H1 (cell line): ENCODE measurements around the gene ARMC3. TPM values are rescaled to one million over a fixed set of nuclear protein-coding genes. Genes with fewer than 3 reads are reported as not detected.

ENCODE experiments used
- CTCF ChIA-PET: fragments of 300-600 bp; sonication (Branson Sonifier 250); formaldehyde crosslinking; loops from one replicate; lab custom pipeline; 2021; ENCODE audit not compliant: partially characterized antibody; lab: Charles Lee
- POLR2A ChIA-PET: fragments of 300-600 bp; sonication (Branson Sonifier 250); formaldehyde crosslinking; loops from one replicate; lab custom pipeline; 2021; ENCODE audit warnings: inconsistent platforms; ENCODE audit not compliant: partially characterized antibody; lab: Charles Lee
- DNase-seq, 2 experiments: peaks; one replicate each; pipeline versions ENCODE4 v3.0.0 to v3.0.0-alpha.2; 2010 to 2022; ENCODE audit warnings: low spot score in 2 of 2, low read depth in 1 of 2, mixed read lengths in 1 of 2
- FAIRE-seq: peaks from 2 replicates; lab custom pipeline; 2011; peaks lifted over from hg19 to GRCh38; lab: Jason Lieb, UNC
- H2AFZ ChIP-seq: 2 replicates; pipeline ENCODE4 v1.8.1; 2012; ENCODE audit warnings: low read length, inconsistent platforms
- H2AK5ac ChIP-seq: 2 replicates; pipeline ENCODE4 v1.6.1; 2013; ENCODE audit warnings: low read depth, low read length
- H2BK120ac ChIP-seq: replicated peaks from 2 replicates; pipeline ENCODE3; 2013; ENCODE audit warnings: low read depth, low read length, inconsistent platforms
- H2BK12ac ChIP-seq: 2 replicates; pipeline ENCODE4 v1.6.1; 2013; ENCODE audit warnings: low read depth, low read length
- H2BK15ac ChIP-seq: 2 replicates; pipeline ENCODE4 v1.6.1; 2013; ENCODE audit warnings: low read length
- H2BK20ac ChIP-seq: 2 replicates; pipeline ENCODE4 v1.6.1; 2013; ENCODE audit warnings: low read length
- H2BK5ac ChIP-seq: 2 replicates; pipeline ENCODE4 v1.6.1; 2013; ENCODE audit warnings: low read depth, low read length
- H3K14ac ChIP-seq: 2 replicates; pipeline ENCODE4 v1.6.1; 2013; ENCODE audit warnings: inconsistent platforms; ENCODE audit not compliant: insufficient read length
- H3K18ac ChIP-seq: 2 replicates; pipeline ENCODE4 v1.6.1; 2013; ENCODE audit warnings: low read length; ENCODE audit errors: extremely low read depth
- H3K23ac ChIP-seq: 2 replicates; pipeline ENCODE4 v1.6.1; 2013; ENCODE audit warnings: inconsistent platforms; ENCODE audit not compliant: insufficient read length
- H3K23me2 ChIP-seq: 2 replicates; pipeline ENCODE4 v1.6.1; 2013; ENCODE audit warnings: low read depth, low read length
- H3K27ac ChIP-seq: 2 replicates; pipeline ENCODE4 v1.6.1; 2011; ENCODE audit warnings: low read depth, low read length, inconsistent platforms
- H3K27me3 ChIP-seq, 4 experiments: replicated peaks in 1 of 4; 1 replicate in 1 of 4; 2 replicates in 3 of 4; pipeline versions ENCODE4 v1.6.1 to v1.8.1; 2011 to 2013; ENCODE audit warnings: low read length in 3 of 4, mild to moderate bottlenecking in 3 of 4, inconsistent platforms in 2 of 4, mixed read lengths in 2 of 4, moderate library complexity in 1 of 4; ENCODE audit not compliant: control insufficient read depth in 3 of 4, insufficient read depth in 3 of 4; ENCODE audit errors: extremely low read depth in 1 of 4
- H3K36me3 ChIP-seq, 4 experiments: 2 replicates each; pipeline versions ENCODE4 v1.6.1 to v1.8.1; 2011 to 2013; ENCODE audit warnings: mild to moderate bottlenecking in 4 of 4, low read length in 3 of 4, moderate library complexity in 2 of 4, control low read depth in 1 of 4, inconsistent platforms in 1 of 4; ENCODE audit not compliant: insufficient read depth in 4 of 4, control insufficient read depth in 2 of 4
- H3K4ac ChIP-seq: replicated peaks from 2 replicates; pipeline ENCODE3; 2013; ENCODE audit warnings: low read length, low read depth, mixed read lengths, inconsistent platforms; ENCODE audit not compliant: insufficient read length
- H3K4me1 ChIP-seq, 4 experiments: replicated peaks in 1 of 4; 1 replicate in 1 of 4; 2 replicates in 3 of 4; pipeline versions ENCODE4 v1.6.1 to v1.8.1; 2011 to 2013; ENCODE audit warnings: low read length in 3 of 4, inconsistent platforms in 2 of 4, mixed read lengths in 1 of 4; ENCODE audit not compliant: insufficient read depth in 4 of 4, control insufficient read depth in 3 of 4
- H3K4me2 ChIP-seq, 2 experiments: 2 replicates each; pipeline versions ENCODE4 v1.6.1 to v1.8.1; 2011 to 2013; ENCODE audit warnings: low read depth in 2 of 2, low read length in 2 of 2, control low read depth in 1 of 2, inconsistent platforms in 1 of 2, mild to moderate bottlenecking in 1 of 2; ENCODE audit not compliant: insufficient read depth in 1 of 2
- H3K4me3 ChIP-seq, 4 experiments: fragments of 200-600, 300-600 bp in 1 of 4; sonication (generic), shearing (Covaris generic), sonication (Bioruptor Twin) in 1 of 4; 2 replicates each; pipeline versions ENCODE4 v1.5.1 to v1.8.1; 2011 to 2016; ENCODE audit warnings: low read length in 4 of 4, low read depth in 3 of 4, control low read depth in 2 of 4, inconsistent platforms in 2 of 4, mild to moderate bottlenecking in 2 of 4, mixed read lengths in 1 of 4, moderate library complexity in 1 of 4; ENCODE audit not compliant: insufficient read depth in 2 of 4; ENCODE audit errors: extremely low read depth in 1 of 4
- H3K56ac ChIP-seq: replicated peaks from 2 replicates; pipeline ENCODE3; 2013; ENCODE audit warnings: low read depth, mild to moderate bottlenecking, mixed read lengths, low read length, inconsistent platforms; ENCODE audit not compliant: insufficient read length
- H3K79me1 ChIP-seq: 2 replicates; pipeline ENCODE4 v1.6.1; 2013; ENCODE audit warnings: low read depth, low read length, control low read depth
- H3K79me2 ChIP-seq, 2 experiments: 2 replicates each; pipeline versions ENCODE4 v1.6.1 to v1.8.1; 2012 to 2013; ENCODE audit warnings: low read length in 2 of 2, mild to moderate bottlenecking in 2 of 2, inconsistent platforms in 1 of 2; ENCODE audit not compliant: insufficient read depth in 2 of 2, control insufficient read depth in 1 of 2
- H3K9ac ChIP-seq, 4 experiments: replicated peaks in 1 of 4; 1 replicate in 1 of 4; 2 replicates in 3 of 4; pipeline versions ENCODE4 v1.6.1 to v1.8.1; 2011 to 2013; ENCODE audit warnings: low read depth in 3 of 4, low read length in 3 of 4, control low read depth in 2 of 4, mild to moderate bottlenecking in 2 of 4, moderate library complexity in 2 of 4, inconsistent platforms in 1 of 4; ENCODE audit errors: extremely low read depth in 1 of 4
- H3K9me3 ChIP-seq, 2 experiments: 2 replicates each; pipeline versions ENCODE4 v1.6.1 to v1.8.1; 2012 to 2013; ENCODE audit warnings: mild to moderate bottlenecking in 2 of 2, moderate library complexity in 2 of 2, control low read depth in 1 of 2, inconsistent platforms in 1 of 2, low read depth in 1 of 2, low read length in 1 of 2, mixed read lengths in 1 of 2; ENCODE audit not compliant: insufficient read depth in 2 of 2
- H4K20me1 ChIP-seq, 2 experiments: replicated peaks in 1 of 2; 2 replicates each; pipeline versions ENCODE3 to v1.8.1; 2011 to 2013; ENCODE audit warnings: inconsistent platforms in 2 of 2, low read length in 2 of 2, mild to moderate bottlenecking in 1 of 2; ENCODE audit not compliant: insufficient read depth in 2 of 2, control insufficient read depth in 1 of 2
- H4K5ac ChIP-seq: 2 replicates; pipeline ENCODE4 v1.6.1; 2013; ENCODE audit warnings: low read length, low read depth, mixed read lengths, inconsistent platforms; ENCODE audit not compliant: insufficient read length
- H4K8ac ChIP-seq: 2 replicates; pipeline ENCODE4 v1.8.0; 2013; ENCODE audit warnings: mild to moderate bottlenecking, moderate library complexity, low read length, inconsistent platforms; ENCODE audit not compliant: insufficient read depth; ENCODE audit errors: extremely low read depth
- H4K91ac ChIP-seq: replicated peaks from 2 replicates; pipeline ENCODE3; 2013; ENCODE audit warnings: low read length, mixed read lengths, inconsistent platforms; ENCODE audit not compliant: insufficient read length
- CEBPB ChIP-seq: IDR thresholded peaks from 2 replicates; pipeline ENCODE4 v1.6.1; 2012; ENCODE audit warnings: low read depth, low read length
- CREB1 ChIP-seq: IDR thresholded peaks from 2 replicates; pipeline ENCODE4 v1.6.1; 2012; ENCODE audit warnings: inconsistent platforms
- EGR1 ChIP-seq: IDR thresholded peaks from 2 replicates; pipeline ENCODE4 v1.6.1; 2011; ENCODE audit warnings: low read depth, low read length, borderline replicate concordance
- EZH2 ChIP-seq: fragments of 200-600 bp; sonication (generic); IDR thresholded peaks from 2 replicates; pipeline ENCODE4 v1.7.1; 2012; ENCODE audit warnings: low read depth, mild to moderate bottlenecking, moderate library complexity, low read length, inconsistent platforms; ENCODE audit not compliant: severe bottlenecking
- GABPA ChIP-seq: IDR thresholded peaks from 2 replicates; pipeline ENCODE4 v1.6.1; 2011; ENCODE audit warnings: mild to moderate bottlenecking, low read length, moderate library complexity, borderline replicate concordance; ENCODE audit not compliant: insufficient read depth
- HDAC6 ChIP-seq: IDR thresholded peaks from one replicate; pipeline ENCODE4 v1.7.1; 2012; ENCODE audit warnings: low read depth, mild to moderate bottlenecking, inconsistent platforms, low read length, moderate library complexity
- MAFK ChIP-seq: IDR thresholded peaks from 2 replicates; pipeline ENCODE4 v1.6.1; 2012; ENCODE audit warnings: low read depth, mild to moderate bottlenecking, improper control_type of control experiment, low read length
- RAD21 ChIP-seq, 2 experiments: IDR thresholded peaks in 1 of 2; conservative IDR thresholded peaks in 1 of 2; 2 replicates each; pipeline ENCODE4 v1.6.1; 2011; ENCODE audit warnings: low read depth in 2 of 2, low read length in 2 of 2, improper control_type of control experiment in 1 of 2, inconsistent platforms in 1 of 2, mild to moderate bottlenecking in 1 of 2, moderate library complexity in 1 of 2
- SAP30 ChIP-seq: fragments of 300-600 bp; sonication (generic); IDR thresholded peaks from 2 replicates; pipeline ENCODE4 v1.7.1; 2012; ENCODE audit warnings: low read length, moderate library complexity, mild to moderate bottlenecking, inconsistent platforms; ENCODE audit not compliant: insufficient read depth, insufficient replicate concordance
- SP2 ChIP-seq: IDR thresholded peaks from 2 replicates; pipeline ENCODE4 v1.6.1; 2012; ENCODE audit warnings: mild to moderate bottlenecking, low read length, inconsistent platforms
- SP4 ChIP-seq: IDR thresholded peaks from 2 replicates; pipeline ENCODE4 v1.6.1; 2012; ENCODE audit warnings: low read length, inconsistent platforms
- TBP ChIP-seq: IDR thresholded peaks from 2 replicates; pipeline ENCODE4 v1.6.1; 2011; ENCODE audit warnings: low read depth, low read length, improper control_type of control experiment
- WGBS, 2 experiments: shearing (Covaris generic) in 1 of 2; methylation state at CpG; one replicate each; pipeline versions ENCODE4 v1.1.6 to v1.1.7; 2013 to 2015; ENCODE audit warnings: low lambda C conversion rate in 2 of 2, mixed read lengths in 2 of 2, inconsistent platforms in 1 of 2, low coverage in 1 of 2, missing lambda C conversion rate in 1 of 2; ENCODE audit not compliant: insufficient replicate concordance in 2 of 2, insufficient coverage in 1 of 2, insufficient read length in 1 of 2; ENCODE audit errors: extremely low coverage in 1 of 2, missing lambda C conversion rate in 1 of 2; 5-methylcytosine and 5-hydroxymethylcytosine counted together
- polyA plus RNA-seq, 7 experiments: library from polyadenylated mRNA; depleted of rRNA in 3 of 7; stranded (reverse) in 5 of 7; unstranded in 2 of 7; fragments of >200 nt in 5 of 7; fragments of 200-250 nt in 2 of 7; gene quantifications; 1 replicate in 5 of 7; 2 replicates in 1 of 7; 4 replicates in 1 of 7; pipeline versions ENCODE4 v1.2.1 to v1.2.3, GENCODE V29; 2011 to 2013; ENCODE audit warnings: missing spikeins in 2 of 7, mixed read lengths in 2 of 7
- total RNA-seq: library from RNA; stranded (reverse); fragmentation: NEBNext Ultra II Directional; extraction: Animal tissue kit (Norgen Biotek cat#: 25700); gene quantifications from 2 replicates; pipeline ENCODE4 v1.2.1, GENCODE V29; 2021

Gene ARMC3
- total and polyA plus RNA-seq, 2 of the 8 experiments (the other 6 are each of a cell fraction or from before 2014, with no cell fraction given) = 0.15 TPM

GRCh38 chr10:22993314-22993713, 65.5 kb downstream of the ARMC3 start:
- no peak for TF ChIP-seq SP2
- no peak for TF ChIP-seq EGR1
- TF ChIP-seq GABPA = no peak
- TF ChIP-seq EZH2 = no peak
- TF ChIP-seq CREB1 = no peak
- no peak for TF ChIP-seq RAD21 (IDR thresholded peaks at IDR 0.05 in 1 of 2, conservative IDR thresholded peaks at IDR 0.05 in 1 of 2; ENCODE audit: low read depth in 2 of 2, low read length in 2 of 2)
- TF ChIP-seq MAFK = no peak; the same call in 1 of the 2 replicates
- no peak for TF ChIP-seq TBP
- no peak for TF ChIP-seq CEBPB
- TF ChIP-seq SP4 = no peak
- TF ChIP-seq SAP30 = no peak
- no peak for TF ChIP-seq HDAC6
- no peak overlapping the region for H3K18ac ChIP-seq
- H3K4me3 ChIP-seq = no peak overlapping the region
- no peak overlapping the region for H2BK12ac ChIP-seq
- H2BK15ac ChIP-seq = no peak overlapping the region
- H3K4me1 ChIP-seq = peaks cover 0 to 5% (median 1%) of the 10 kb centered on the region in 4 experiments; a peak in 2 of 7 replicates
- no peak overlapping the region for H3K4ac ChIP-seq
- ChIA-PET POLR2A (no interaction called here), CTCF (interaction anchor here (1.1 to 1.6 kb wide), 4 partner anchors 11 to 1000 kb away, joined by 3 to 8 read pairs (median 4); no protein-coding TSS in a partner anchor)
- no peak overlapping the region for H2BK20ac ChIP-seq
- no peak overlapping the region for H3K27ac ChIP-seq
- H2AFZ ChIP-seq = no peak overlapping the region
- no peak overlapping the region for H2AK5ac ChIP-seq
- H3K4me2 ChIP-seq = no peak overlapping the region
- no peaks in the 10 kb centered on the region for H3K9me3 ChIP-seq
- H3K36me3 ChIP-seq = no peaks in the 10 kb centered on the region
- no peaks in the 10 kb centered on the region for H4K20me1 ChIP-seq
- H2BK120ac ChIP-seq = no peak overlapping the region
- H4K8ac ChIP-seq = no peak overlapping the region
- H3K79me1 ChIP-seq = no peaks in the 10 kb centered on the region
- H3K79me2 ChIP-seq = no peaks in the 10 kb centered on the region
- no peak overlapping the region for H3K14ac ChIP-seq
- H3K27me3 ChIP-seq = no peaks in the 10 kb centered on the region
- H3K9ac ChIP-seq = no peak overlapping the region
- H3K23ac ChIP-seq = no peak overlapping the region
- FAIRE-seq (no peak), DNase-seq (no peak)
- no peak overlapping the region for H4K91ac ChIP-seq
- no peaks in the 10 kb centered on the region for H3K23me2 ChIP-seq
- no peak overlapping the region for H2BK5ac ChIP-seq
- H3K56ac ChIP-seq = no peak overlapping the region
- 80% methylated on average over 5 of the region's 5 CpGs; no CpG with 5 or more reads in 1 of the 2 experiments for WGBS, 2 experiments
- H4K5ac ChIP-seq = no peak overlapping the region
